Trophoblast cell (in vitro differentiated cells and primary cell): ENCODE data around the gene ATP8A2.
A peak's percentile ranks its signal among the peaks of the same experiment; 100 is the strongest.

Experiments used
- DNase-seq, 2 donors: peaks; one replicate each; pipeline ENCODE4 v3.0.0-alpha.2; 2016
- H2AFZ ChIP-seq: 2 replicates; pipeline ENCODE4 v1.6.1; 2013; ENCODE audit warnings: low read length, moderate library complexity, mild to moderate bottlenecking; ENCODE audit not compliant: insufficient read depth, poor library complexity
- H2AK5ac ChIP-seq: 2 replicates; pipeline ENCODE4 v1.6.1; 2013; ENCODE audit warnings: mild to moderate bottlenecking, low read length
- H2BK120ac ChIP-seq: 2 replicates; pipeline ENCODE4 v1.6.1; 2013; ENCODE audit warnings: low read length, mild to moderate bottlenecking, moderate library complexity; ENCODE audit not compliant: insufficient read depth, poor library complexity
- H2BK12ac ChIP-seq: 2 replicates; pipeline ENCODE4 v1.6.1; 2013; ENCODE audit warnings: mild to moderate bottlenecking, low read length, moderate library complexity
- H2BK5ac ChIP-seq: 2 replicates; pipeline ENCODE4 v1.6.1; 2013; ENCODE audit warnings: low read length, low read depth, moderate library complexity, mild to moderate bottlenecking; ENCODE audit not compliant: poor library complexity
- H3K14ac ChIP-seq: 2 replicates; pipeline ENCODE4 v1.6.1; 2013; ENCODE audit warnings: mild to moderate bottlenecking, low read length
- H3K18ac ChIP-seq: 2 replicates; pipeline ENCODE4 v1.6.1; 2013; ENCODE audit warnings: mild to moderate bottlenecking, low read length
- H3K23ac ChIP-seq: 2 replicates; pipeline ENCODE4 v1.6.1; 2013; ENCODE audit warnings: low read length
- H3K27ac ChIP-seq: 2 replicates; pipeline ENCODE4 v1.5.1; 2013; ENCODE audit warnings: low read depth, mild to moderate bottlenecking, inconsistent platforms, low read length, moderate library complexity
- H3K27me3 ChIP-seq: 2 replicates; pipeline ENCODE4 v1.6.1; 2013; ENCODE audit warnings: inconsistent platforms, mild to moderate bottlenecking, low read length, moderate library complexity; ENCODE audit not compliant: insufficient read depth
- H3K36me3 ChIP-seq, 2 experiments: 1 replicate in 1 of 2; 2 replicates in 1 of 2; pipeline ENCODE4 v1.6.1; 2013; ENCODE audit warnings: low read length in 2 of 2, mild to moderate bottlenecking in 2 of 2, moderate library complexity in 1 of 2; ENCODE audit not compliant: insufficient read depth in 2 of 2, control insufficient read depth in 1 of 2
- H3K4ac ChIP-seq: 2 replicates; pipeline ENCODE4 v1.6.1; 2013; ENCODE audit warnings: low read depth, mild to moderate bottlenecking, low read length, moderate library complexity
- H3K4me1 ChIP-seq, 2 experiments: 1 replicate in 1 of 2; 2 replicates in 1 of 2; pipeline ENCODE4 v1.6.1; 2013; ENCODE audit warnings: low read length in 2 of 2, mild to moderate bottlenecking in 2 of 2, moderate library complexity in 1 of 2; ENCODE audit not compliant: insufficient read depth in 2 of 2, control insufficient read depth in 1 of 2
- H3K4me2 ChIP-seq: 2 replicates; pipeline ENCODE4 v1.6.1; 2013; ENCODE audit warnings: inconsistent platforms, mild to moderate bottlenecking, low read length, moderate library complexity
- H3K4me3 ChIP-seq: 2 replicates; pipeline ENCODE4 v1.5.1; 2013; ENCODE audit warnings: mild to moderate bottlenecking, low read depth, low read length, inconsistent platforms
- H3K79me1 ChIP-seq: one replicate; pipeline ENCODE4 v1.6.1; 2013; ENCODE audit warnings: low read length
- H3K79me2 ChIP-seq: 2 replicates; pipeline ENCODE4 v1.6.1; 2013; ENCODE audit warnings: low read length, mild to moderate bottlenecking; ENCODE audit not compliant: control insufficient read depth, insufficient read depth, poor library complexity
- H3K9ac ChIP-seq: 2 replicates; pipeline ENCODE4 v1.6.1; 2013; ENCODE audit warnings: mild to moderate bottlenecking, low read length
- H3K9me3 ChIP-seq: 2 replicates; pipeline ENCODE4 v1.6.1; 2013; ENCODE audit warnings: low read depth, mild to moderate bottlenecking, control low read depth, inconsistent platforms, low read length; ENCODE audit not compliant: insufficient read depth
- H4K12ac ChIP-seq: 2 replicates; pipeline ENCODE4 v1.6.1; 2013; ENCODE audit warnings: low read depth, mild to moderate bottlenecking, low read length, moderate library complexity
- H4K8ac ChIP-seq: 2 replicates; pipeline ENCODE4 v1.6.1; 2013; ENCODE audit warnings: low read depth, mild to moderate bottlenecking, low read length, moderate library complexity
- H4K91ac ChIP-seq: one replicate; pipeline ENCODE4 v1.6.1; 2013; ENCODE audit warnings: low read depth, mild to moderate bottlenecking, low read length, moderate library complexity
- WGBS: extraction: QIAGEN DNeasy Blood & Tissue Kit; methylation state at CpG from one replicate; pipeline ENCODE4 v1.1.7; 2013; ENCODE audit warnings: missing lambda C conversion rate; ENCODE audit not compliant: insufficient read length, insufficient coverage; ENCODE audit errors: extremely low coverage; 5-methylcytosine and 5-hydroxymethylcytosine counted together

Gene ATP8A2

GRCh38 chr13:25335856-25336255, 35.9 kb upstream of the ATP8A2 start:
- WGBS = no CpG with 5 or more reads among the region's 3 CpGs
- Histone ChIP-seq H2BK5ac (no peak overlapping the region), H3K9me3 (no peaks in the 10 kb centered on the region), H3K79me1 (no peaks in the 10 kb centered on the region), H2BK12ac (no peak overlapping the region), H3K4me2 (no peak overlapping the region), H3K18ac (no peak overlapping the region), H3K27ac (no peak overlapping the region), H3K23ac (no peak overlapping the region), H3K4ac (no peak overlapping the region), H4K8ac (no peak overlapping the region), H3K36me3 (peaks cover 7 to 9% of the 10 kb centered on the region in 2 experiments), H3K79me2 (no peaks in the 10 kb centered on the region), H3K14ac (no peak overlapping the region), H2AK5ac (no peak overlapping the region), H4K12ac (no peak overlapping the region), H3K4me3 (no peak overlapping the region), H3K27me3 (no peaks in the 10 kb centered on the region), H2AFZ (no peak overlapping the region), H2BK120ac (no peak overlapping the region), H3K9ac (no peak overlapping the region), H4K91ac (no peak overlapping the region), H3K4me1 (no peaks in the 10 kb centered on the region)
- DNase-seq = no peak

- no peak overlapping the region for H2BK5ac ChIP-seq
- no peak for DNase-seq
Measured at GRCh38 chr13:25345576-25345975, 26.2 kb upstream of the ATP8A2 start.

DNA sequence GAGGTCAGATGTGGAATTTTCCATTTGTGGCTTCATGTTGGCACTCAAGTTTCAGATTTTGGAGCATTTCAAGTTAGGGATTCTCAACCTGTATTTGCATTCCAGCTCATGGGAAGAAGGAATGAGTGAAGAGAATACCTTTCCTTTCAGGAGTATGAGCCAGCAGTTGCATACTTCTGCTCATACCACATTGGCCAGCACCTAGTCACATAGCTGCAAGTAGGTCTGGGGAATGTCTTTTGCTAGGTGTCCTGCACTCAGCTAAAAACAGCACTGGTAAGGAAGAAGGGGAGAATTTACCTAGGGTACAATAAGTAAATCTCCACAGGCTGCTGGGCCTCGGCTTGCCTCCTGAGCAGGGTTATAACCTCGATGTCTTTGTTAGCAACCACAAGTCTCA, 24.6 kb upstream of the ATP8A2 start:
- Histone ChIP-seq H3K4me3 (no peak overlapping the region), H2BK5ac (no peak overlapping the region), H3K14ac (no peak overlapping the region), H3K9me3 (no peaks in the 10 kb centered on the region), H4K8ac (no peak overlapping the region), H2AK5ac (no peak overlapping the region), H2BK12ac (no peak overlapping the region), H3K79me2 (no peaks in the 10 kb centered on the region), H3K4ac (no peak overlapping the region), H2BK120ac (no peak overlapping the region), H3K4me1 (no peaks in the 10 kb centered on the region), H3K9ac (no peak overlapping the region), H3K27me3 (no peaks in the 10 kb centered on the region), H3K4me2 (no peak overlapping the region), H4K91ac (no peak overlapping the region), H3K27ac (no peak overlapping the region), H2AFZ (no peak overlapping the region), H3K79me1 (no peaks in the 10 kb centered on the region), H3K36me3 (peaks cover 0 to 3% of the 10 kb centered on the region in 2 experiments), H3K18ac (no peak overlapping the region), H4K12ac (no peak overlapping the region), H3K23ac (no peak overlapping the region)
- no CpG with 5 or more reads among the region's 2 CpGs for WGBS
- DNase-seq = peak; percentile 51 to 77

More at GRCh38 chr13:25345576-25345975, 26.2 kb upstream of the ATP8A2 start:
- Histone ChIP-seq H4K12ac (no peak overlapping the region), H3K9me3 (no peaks in the 10 kb centered on the region), H2BK12ac (no peak overlapping the region), H3K27me3 (no peaks in the 10 kb centered on the region), H3K4me3 (no peak overlapping the region), H2BK120ac (no peak overlapping the region), H3K18ac (no peak overlapping the region), H3K27ac (no peak overlapping the region), H3K4me2 (no peak overlapping the region), H4K8ac (no peak overlapping the region), H3K4ac (no peak overlapping the region), H3K9ac (no peak overlapping the region), H3K4me1 (no peaks in the 10 kb centered on the region), H2AK5ac (no peak overlapping the region), H3K79me2 (no peaks in the 10 kb centered on the region), H3K79me1 (no peaks in the 10 kb centered on the region), H3K23ac (no peak overlapping the region), H3K36me3 (peaks cover 2 to 3% of the 10 kb centered on the region in 2 experiments), H2AFZ (no peak overlapping the region), H4K91ac (no peak overlapping the region), H3K14ac (no peak overlapping the region)
- no CpG with 5 or more reads among the region's 2 CpGs for WGBS

- Histone ChIP-seq H2AK5ac (no peak overlapping the region), H3K4me2 (no peak overlapping the region), H2BK120ac (no peak overlapping the region), H3K4me3 (no peak overlapping the region), H3K18ac (no peak overlapping the region), H3K79me1 (no peaks in the 10 kb centered on the region), H3K14ac (no peak overlapping the region), H4K8ac (no peak overlapping the region), H3K23ac (no peak overlapping the region), H2BK12ac (no peak overlapping the region), H3K36me3 (no peaks in the 10 kb centered on the region), H3K27ac (no peak overlapping the region), H3K4ac (no peak overlapping the region), H3K4me1 (no peaks in the 10 kb centered on the region), H4K12ac (no peak overlapping the region), H3K79me2 (no peaks in the 10 kb centered on the region), H3K9ac (no peak overlapping the region), H2AFZ (no peak overlapping the region), H3K27me3 (no peaks in the 10 kb centered on the region), H3K9me3 (no peaks in the 10 kb centered on the region), H4K91ac (no peak overlapping the region), H2BK5ac (no peak overlapping the region)
- peak; percentile 43 to 76 for DNase-seq
- WGBS = no CpG with 5 or more reads among the region's 1 CpG
Measured at GRCh38 chr13:25351404-25351803, 20.4 kb upstream of the ATP8A2 start.
